Measurements from ENCODE around the gene CORT. TPM values are rescaled to one million over a fixed set of nuclear protein-coding genes. Genes with fewer than 3 reads are reported as not detected.

The CORT gene
- total RNA-seq, 2 experiments from 2014 or later, result 0.66 TPM; not detected in 1

- H3K36me3 ChIP-seq (ENCODE audit: insufficient read depth, low read length), result peaks cover 20% of the 10 kb centered on the region; the same call in 1 of the 2 replicates
- CTCF ChIA-PET (ENCODE audit: unreplicated experiment), result no interaction called here
These were observed 48.4 kb downstream of the CORT start for GRCh38 chr1:10498231-10498630.

More at GRCh38 chr1:10498231-10498630, 48.4 kb downstream of the CORT start:
- Histone ChIP-seq H4K20me1 (ENCODE audit: insufficient read depth, low read length) (peaks cover 11% of the 10 kb centered on the region), H3K4me2 (ENCODE audit: low read length) (no peak overlapping the region), H3K9me2 (ENCODE audit: insufficient read depth, low read length) (no peaks in the 10 kb centered on the region), H3K4me3 (ENCODE audit: low read depth, low read length, poor library complexity, severe bottlenecking) (no peak overlapping the region), H3K27ac (ENCODE audit: low read depth, low read length, poor library complexity, severe bottlenecking) (no peak overlapping the region), H2AFZ (ENCODE audit: low read length) (no peak overlapping the region), H3K4me1 (ENCODE audit: insufficient read depth, low read length, poor library complexity, severe bottlenecking) (peaks cover 13% of the 10 kb centered on the region), H3K79me2 (ENCODE audit: insufficient read depth, low read depth, low read length) (peaks cover 5% of the 10 kb centered on the region; the same call in 1 of the 2 replicates), H3K9me3 (ENCODE audit: low read length) (no peaks in the 10 kb centered on the region)
- no peak for TF ChIP-seq EZH2phosphoT487 (IDR thresholded peaks at IDR 0.05; ENCODE audit: borderline replicate concordance, low read depth, low read length)
- no peak for TF ChIP-seq CTCF (conservative IDR thresholded peaks at IDR 0.05; ENCODE audit: low read length)
- BruUV-seq (replicated peaks), result no TSS peak
- intact Hi-C loops (cut with micrococcal nuclease; ENCODE audit: unreplicated experiment), result loop anchor here (5.0 kb wide), 1 partner anchor 194 kb away; no protein-coding TSS in a partner anchor
- no peak for DNase-seq (ENCODE audit: low spot score)
- POLR2A ChIA-PET, result no interaction called here

Other genes with a start within 250 kb of the CORT start
- 2.2 and 3.8 TPM in 2 replicates for gene KIF1B, start 239.5 kb upstream of the CORT start, total RNA-seq (2014; rRNA removed; shearing (Covaris generic))
- gene KIF1B, start 239.5 kb upstream of the CORT start, total RNA-seq (2022), result 3.9 and 4.8 TPM in 2 replicates
- gene PGD, start 51.0 kb upstream of the CORT start, total RNA-seq (2014; rRNA removed; shearing (Covaris generic)), result 50.3 and 69.3 TPM in 2 replicates
- 146 and 157 TPM in 2 replicates for gene PGD, start 51.0 kb upstream of the CORT start, total RNA-seq (2022)
- 13.6 and 18.8 TPM in 2 replicates for gene CENPS, start 19.6 kb upstream of the CORT start, total RNA-seq (2014; rRNA removed; shearing (Covaris generic))
- gene CENPS, start 19.6 kb upstream of the CORT start, total RNA-seq (2022), result 18.4 and 18.8 TPM in 2 replicates
- 58.4 and 64.6 TPM in 2 replicates for gene DFFA, start 22.5 kb downstream of the CORT start, total RNA-seq (2014; rRNA removed; shearing (Covaris generic))
- gene DFFA, start 22.5 kb downstream of the CORT start, total RNA-seq (2022), result 70.9 and 79.0 TPM in 2 replicates
- 11.9 and 14.6 TPM in 2 replicates for gene PEX14, start 24.9 kb downstream of the CORT start, total RNA-seq (2014; rRNA removed; shearing (Covaris generic))
- gene PEX14, start 24.9 kb downstream of the CORT start, total RNA-seq (2022), result 23.8 and 24.3 TPM in 2 replicates

Measured in OCI-LY7 (cell line).